H9 (cell line): ENCODE results near the gene PLD1. TPM values are rescaled to one million over a fixed set of nuclear protein-coding genes. Genes with fewer than 3 reads are reported as not detected.

ENCODE experiments used
- DNase-seq: peaks from one replicate; pipeline ENCODE4 v3.0.0-alpha.2; 2017
- H2AFZ ChIP-seq: one replicate; pipeline ENCODE4 v1.6.1; 2013; ENCODE audit warnings: mild to moderate bottlenecking, low read length, control low read depth, moderate library complexity
- H2AK5ac ChIP-seq: 2 replicates; pipeline ENCODE4 v1.6.1; 2013; ENCODE audit warnings: low read length, control low read depth, mixed read lengths; ENCODE audit not compliant: insufficient read length
- H2BK120ac ChIP-seq: one replicate; pipeline ENCODE4 v1.6.1; 2013; ENCODE audit warnings: low read depth, mild to moderate bottlenecking, low read length, control low read depth, inconsistent platforms; ENCODE audit not compliant: poor library complexity, severe bottlenecking
- H2BK12ac ChIP-seq: 2 replicates; pipeline ENCODE4 v1.6.1; 2013; ENCODE audit warnings: low read length, control low read depth, mixed read lengths, low read depth; ENCODE audit not compliant: insufficient read length
- H2BK15ac ChIP-seq: 2 replicates; pipeline ENCODE4 v1.6.1; 2013; ENCODE audit warnings: low read depth, low read length, control low read depth
- H2BK20ac ChIP-seq: one replicate; pipeline ENCODE4 v1.6.1; 2013; ENCODE audit warnings: low read depth, mild to moderate bottlenecking, low read length, control low read depth, inconsistent platforms; ENCODE audit not compliant: poor library complexity, severe bottlenecking
- H2BK5ac ChIP-seq: 2 replicates; pipeline ENCODE4 v1.6.1; 2013; ENCODE audit warnings: low read length, control low read depth, mixed read lengths; ENCODE audit not compliant: insufficient read length
- H3K14ac ChIP-seq: 2 replicates; pipeline ENCODE4 v1.6.1; 2013; ENCODE audit warnings: low read length, control low read depth; ENCODE audit not compliant: insufficient read depth
- H3K18ac ChIP-seq: 2 replicates; pipeline ENCODE4 v1.6.1; 2013; ENCODE audit warnings: low read depth, mild to moderate bottlenecking, mixed read lengths, low read length, control low read depth; ENCODE audit not compliant: insufficient read length
- H3K23ac ChIP-seq: 2 replicates; pipeline ENCODE4 v1.6.1; 2013; ENCODE audit warnings: low read length, control low read depth, mixed read lengths, low read depth; ENCODE audit not compliant: insufficient read length
- H3K23me2 ChIP-seq: 2 replicates; pipeline ENCODE4 v1.6.1; 2013; ENCODE audit warnings: low read depth, mild to moderate bottlenecking, mixed read lengths, low read length, control low read depth; ENCODE audit not compliant: insufficient read length, poor library complexity, severe bottlenecking
- H3K27ac ChIP-seq: 2 replicates; pipeline ENCODE4 v1.5.1; 2013; ENCODE audit warnings: low read length, control low read depth, mixed read lengths, low read depth; ENCODE audit not compliant: insufficient read length
- H3K27me3 ChIP-seq: 2 replicates; pipeline ENCODE4 v1.6.1; 2013; ENCODE audit warnings: low read length, control low read depth, inconsistent platforms; ENCODE audit not compliant: insufficient read depth
- H3K4ac ChIP-seq: 2 replicates; pipeline ENCODE4 v1.6.1; 2013; ENCODE audit warnings: low read depth, mild to moderate bottlenecking, control low read depth, inconsistent platforms, low read length, moderate library complexity
- H3K4me1 ChIP-seq: 2 replicates; pipeline ENCODE4 v1.6.1; 2013; ENCODE audit warnings: low read length, control low read depth, inconsistent platforms; ENCODE audit not compliant: insufficient read depth
- H3K4me2 ChIP-seq: 2 replicates; pipeline ENCODE4 v1.6.1; 2013; ENCODE audit warnings: low read length, control low read depth, mixed read lengths; ENCODE audit not compliant: insufficient read length, insufficient read depth
- H3K56ac ChIP-seq: 2 replicates; pipeline ENCODE4 v1.6.1; 2013; ENCODE audit warnings: low read depth, mild to moderate bottlenecking, mixed read lengths, low read length, control low read depth; ENCODE audit not compliant: insufficient read length
- H3K79me1 ChIP-seq: 2 replicates; pipeline ENCODE4 v1.6.1; 2013; ENCODE audit warnings: low read depth, mild to moderate bottlenecking, moderate library complexity, low read length, control low read depth, inconsistent platforms; ENCODE audit not compliant: insufficient read depth, poor library complexity, severe bottlenecking
- H3K79me2 ChIP-seq: 2 replicates; pipeline ENCODE4 v1.6.1; 2013; ENCODE audit warnings: low read length, control low read depth, inconsistent platforms; ENCODE audit not compliant: insufficient read depth
- H3K9ac ChIP-seq: 2 replicates; pipeline ENCODE4 v1.6.1; 2013; ENCODE audit warnings: low read length, control low read depth, mixed read lengths; ENCODE audit not compliant: insufficient read length; ENCODE audit errors: extremely low read depth
- H3K9me3 ChIP-seq: one replicate; pipeline ENCODE4 v1.6.1; 2013; ENCODE audit warnings: low read depth, low read length, inconsistent platforms; ENCODE audit not compliant: control insufficient read depth
- H3T11ph ChIP-seq: one replicate; pipeline ENCODE4 v1.6.1; 2013; ENCODE audit warnings: mild to moderate bottlenecking, low read length, control low read depth, inconsistent platforms
- H4K20me1 ChIP-seq: one replicate; pipeline ENCODE4 v1.6.1; 2013; ENCODE audit not compliant: control insufficient read depth, insufficient read length, insufficient read depth
- H4K5ac ChIP-seq: 2 replicates; pipeline ENCODE4 v1.6.1; 2013; ENCODE audit warnings: low read depth, mild to moderate bottlenecking, mixed read lengths, low read length, control low read depth; ENCODE audit not compliant: insufficient read length
- H4K8ac ChIP-seq: replicated peaks from 2 replicates; pipeline ENCODE4 v1.6.1; 2013; ENCODE audit warnings: low read length, control low read depth, mixed read lengths, low read depth; ENCODE audit not compliant: insufficient read length
- H4K91ac ChIP-seq: 2 replicates; pipeline ENCODE4 v1.6.1; 2013; ENCODE audit warnings: low read depth, mild to moderate bottlenecking, moderate library complexity, mixed read lengths, low read length, control low read depth; ENCODE audit not compliant: insufficient read length
- H3K27ac Mint-ChIP-seq, 3 experiments: 2 replicates in 2 of 3; 3 replicates in 1 of 3; pipeline ENCODE4 v1.8.0; 2020 to 2021; ENCODE audit warnings: mixed read lengths in 3 of 3, mild to moderate bottlenecking in 1 of 3, moderate library complexity in 1 of 3
- H3K27me3 Mint-ChIP-seq: 2 replicates; pipeline ENCODE4 v1.8.0; 2021; ENCODE audit warnings: low read depth, mild to moderate bottlenecking, moderate library complexity, mixed read lengths
- H3K36me3 Mint-ChIP-seq, 3 experiments: 2 replicates in 2 of 3; 3 replicates in 1 of 3; pipeline ENCODE4 v1.8.0; 2020 to 2021; ENCODE audit warnings: low read depth in 3 of 3, mixed read lengths in 3 of 3; ENCODE audit not compliant: insufficient read depth in 1 of 3
- H3K4me1 Mint-ChIP-seq, 2 experiments: 2 replicates each; pipeline ENCODE4 v1.8.0; 2020; ENCODE audit warnings: mixed read lengths in 2 of 2
- H3K4me3 Mint-ChIP-seq, 2 experiments: 2 replicates in 1 of 2; 3 replicates in 1 of 2; pipeline ENCODE4 v1.8.0; 2020 to 2021; ENCODE audit warnings: mild to moderate bottlenecking in 2 of 2, mixed read lengths in 2 of 2, moderate library complexity in 1 of 2
- H3K9me3 Mint-ChIP-seq, 2 experiments: 2 replicates in 1 of 2; 3 replicates in 1 of 2; pipeline ENCODE4 v1.8.0; 2020; ENCODE audit warnings: mild to moderate bottlenecking in 2 of 2, mixed read lengths in 2 of 2, moderate library complexity in 1 of 2
- WGBS: extraction: QIAGEN DNeasy Blood & Tissue Kit; methylation state at CpG from one replicate; pipeline ENCODE4 v1.1.7; 2013; ENCODE audit warnings: missing lambda C conversion rate, low lambda C conversion rate, mixed read lengths; ENCODE audit not compliant: insufficient read length; ENCODE audit errors: extremely low coverage; 5-methylcytosine and 5-hydroxymethylcytosine counted together
- total RNA-seq: library from RNA; stranded (reverse); gene quantifications from 2 replicates; pipeline ENCODE4 v1.2.1, GENCODE V29; 2021
- TF ChIP-seq, protein P1 (sequence below): fragments of 200-600 bp; sonication (generic); conservative IDR thresholded peaks from 3 replicates; pipeline ENCODE4 v1.8.0; 2021; ENCODE audit warnings: antibody characterized with exemption, mild to moderate bottlenecking

Gene PLD1
- total RNA-seq, 1 experiment from 2014 or later, result 1.8 TPM

DNA sequence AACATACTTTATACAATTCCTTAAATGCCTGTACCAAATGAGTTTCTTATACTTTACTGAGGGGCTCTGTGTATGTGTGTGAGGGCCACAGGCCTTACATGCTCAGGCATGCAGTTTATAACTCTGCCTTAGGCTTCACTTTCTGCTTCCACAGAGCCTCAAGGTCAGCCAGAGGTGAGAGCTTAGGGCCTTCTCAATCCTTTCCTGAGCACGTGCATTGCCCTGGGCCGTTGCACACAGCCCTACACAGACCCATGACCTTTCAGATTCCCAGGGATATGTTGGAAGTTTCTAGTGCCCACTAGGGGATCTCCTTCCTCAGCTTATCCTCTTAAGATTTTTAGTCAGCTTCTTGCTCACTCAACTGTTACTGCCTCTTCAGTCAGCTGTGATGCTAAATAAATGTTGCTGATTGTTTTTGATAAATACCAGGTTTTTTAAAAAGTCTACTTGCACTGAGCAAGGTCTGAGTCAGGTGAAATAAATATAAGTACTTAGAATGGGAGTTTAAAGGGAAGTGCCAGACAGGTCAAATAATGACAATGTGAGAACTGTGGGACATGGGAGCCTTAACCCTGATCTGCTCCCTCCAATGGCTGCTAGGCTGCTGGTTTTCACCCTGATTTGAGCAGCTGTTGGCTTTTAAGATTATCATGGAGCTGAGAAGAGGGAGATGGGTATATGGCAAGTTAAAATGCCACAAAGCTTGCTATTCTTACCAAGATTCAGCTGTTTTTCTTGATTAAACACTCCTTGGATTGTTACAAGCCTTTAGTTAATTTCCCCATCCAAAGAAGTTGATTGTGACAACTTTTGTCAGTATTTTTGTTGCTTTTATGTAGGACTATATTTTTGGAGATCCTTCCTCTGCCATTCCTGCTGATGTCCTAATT lies 169.5 kb downstream of the PLD1 start:
- Histone ChIP-seq H4K20me1 (no peaks in the 10 kb centered on the region), H3K4ac (no peak overlapping the region), H3K9me3 (no peaks in the 10 kb centered on the region), H3K4me1 (no peaks in the 10 kb centered on the region), H2BK5ac (no peak overlapping the region), H3K23me2 (no peaks in the 10 kb centered on the region), H2AK5ac (no peak overlapping the region), H3K79me1 (no peaks in the 10 kb centered on the region), H2AFZ (no peak overlapping the region), H4K5ac (no peak overlapping the region), H2BK20ac (no peak overlapping the region), H3T11ph (no peak overlapping the region), H2BK12ac (no peak overlapping the region), H2BK120ac (no peak overlapping the region), H3K27me3 (no peaks in the 10 kb centered on the region), H3K9ac (no peak overlapping the region), H3K56ac (no peak overlapping the region), H3K18ac (no peak overlapping the region), H4K91ac (no peak overlapping the region), H3K4me2 (no peak overlapping the region), H3K27ac (no peak overlapping the region), H4K8ac (no peak overlapping the region), H3K14ac (no peak overlapping the region), H3K79me2 (no peaks in the 10 kb centered on the region), H3K23ac (no peak overlapping the region), H2BK15ac (no peak overlapping the region)
- peaks cover 0 to 7% (median 0%) of the 10 kb centered on the region in 3 experiments; a peak in 1 of 7 replicates for H3K36me3 Mint-ChIP-seq
- TF ChIP-seq, protein P1, sequence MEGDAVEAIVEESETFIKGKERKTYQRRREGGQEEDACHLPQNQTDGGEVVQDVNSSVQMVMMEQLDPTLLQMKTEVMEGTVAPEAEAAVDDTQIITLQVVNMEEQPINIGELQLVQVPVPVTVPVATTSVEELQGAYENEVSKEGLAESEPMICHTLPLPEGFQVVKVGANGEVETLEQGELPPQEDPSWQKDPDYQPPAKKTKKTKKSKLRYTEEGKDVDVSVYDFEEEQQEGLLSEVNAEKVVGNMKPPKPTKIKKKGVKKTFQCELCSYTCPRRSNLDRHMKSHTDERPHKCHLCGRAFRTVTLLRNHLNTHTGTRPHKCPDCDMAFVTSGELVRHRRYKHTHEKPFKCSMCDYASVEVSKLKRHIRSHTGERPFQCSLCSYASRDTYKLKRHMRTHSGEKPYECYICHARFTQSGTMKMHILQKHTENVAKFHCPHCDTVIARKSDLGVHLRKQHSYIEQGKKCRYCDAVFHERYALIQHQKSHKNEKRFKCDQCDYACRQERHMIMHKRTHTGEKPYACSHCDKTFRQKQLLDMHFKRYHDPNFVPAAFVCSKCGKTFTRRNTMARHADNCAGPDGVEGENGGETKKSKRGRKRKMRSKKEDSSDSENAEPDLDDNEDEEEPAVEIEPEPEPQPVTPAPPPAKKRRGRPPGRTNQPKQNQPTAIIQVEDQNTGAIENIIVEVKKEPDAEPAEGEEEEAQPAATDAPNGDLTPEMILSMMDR, result peak; percentile 34; the same call in 2 of the 3 replicates
- H3K27me3 Mint-ChIP-seq, result no peaks in the 10 kb centered on the region
- peak; percentile 35 for DNase-seq
- H3K27ac Mint-ChIP-seq, result no peak overlapping the region; a peak in 1 of 7 replicates
- WGBS, result no CpG with 5 or more reads among the region's 2 CpGs
- H3K4me1 Mint-ChIP-seq, result peaks cover 2 to 6% of the 10 kb centered on the region in 2 experiments; a peak in 3 of 4 replicates
- no peak overlapping the region for H3K4me3 Mint-ChIP-seq
- H3K9me3 Mint-ChIP-seq, result peaks cover 3 to 7% of the 10 kb centered on the region in 2 experiments; a peak in 1 of 5 replicates
